K562 (cell line): ENCODE results near the gene ZNF410. TPM values are rescaled to one million over a fixed set of nuclear protein-coding genes. Genes with fewer than 3 reads are reported as not detected.

Experiments used
- ATF1 ChIP-seq, 2 experiments: fragments of 450-650 bp in 1 of 2; IDR thresholded peaks; 2 replicates each; pipeline ENCODE4 v1.6.1; 2016; ENCODE audit warnings: missing compliant biosample characterization in 1 of 2, missing genetic modification characterization in 1 of 2
- ATF7 ChIP-seq: fragments of 450-650 bp; IDR thresholded peaks from 2 replicates; pipeline ENCODE4 v1.7.1; 2014; ENCODE audit warnings: mild to moderate bottlenecking, moderate library complexity
- BRD9 ChIP-seq: fragments of 450-650 bp; IDR thresholded peaks from 2 replicates; pipeline ENCODE4 v1.6.1; 2018; ENCODE audit warnings: low read depth; ENCODE audit not compliant: partially characterized antibody
- CBX1 ChIP-seq: sonication (generic); IDR thresholded peaks from 2 replicates; pipeline ENCODE4 v1.6.1; 2016; ENCODE audit warnings: antibody characterized with exemption, low read depth, mild to moderate bottlenecking
- CREB1 ChIP-seq, 2 experiments: sonication (generic) in 1 of 2; formaldehyde crosslinking in 1 of 2; IDR thresholded peaks; 2 replicates each; pipeline versions ENCODE4 v1.6.1 to v1.8.0; 2012 to 2022; ENCODE audit warnings: inconsistent platforms in 1 of 2, mild to moderate bottlenecking in 1 of 2, missing genetic modification reagents in 1 of 2, moderate library complexity in 1 of 2
- ELF4 ChIP-seq: fragments of 450-650 bp; formaldehyde crosslinking; IDR thresholded peaks from 2 replicates; pipeline ENCODE4 v1.4.0; 2022; ENCODE audit warnings: missing genetic modification characterization
- FOXP1 ChIP-seq: sonication (generic); formaldehyde crosslinking; IDR thresholded peaks from 2 replicates; pipeline ENCODE4 v1.8.0; 2022; ENCODE audit warnings: mild to moderate bottlenecking, missing genetic modification reagents
- HDAC2 ChIP-seq: fragments of 450-650 bp; IDR thresholded peaks from 2 replicates; pipeline ENCODE4 v1.6.1; 2016; ENCODE audit warnings: mild to moderate bottlenecking
- MYC ChIP-seq, 2 experiments: fragments of 250-450 bp in 1 of 2; sonication (Bioruptor Pico) in 1 of 2; IDR thresholded peaks; 2 replicates each; pipeline versions ENCODE4 v1.5.1 to v1.6.1; 2012 to 2021; ENCODE audit warnings: low read depth in 2 of 2, borderline replicate concordance in 1 of 2, improper control_type of control experiment in 1 of 2, low read length in 1 of 2, mild to moderate bottlenecking in 1 of 2, moderate library complexity in 1 of 2
- SAFB ChIP-seq: fragments of 200-400 bp; formaldehyde crosslinking; IDR thresholded peaks from 2 replicates; pipeline ENCODE4 v1.6.1; 2017; ENCODE audit warnings: low read depth, low read length, borderline replicate concordance
- SMARCA4 ChIP-seq: fragments of 450-650 bp; IDR thresholded peaks from 2 replicates; pipeline ENCODE4 v1.6.1; 2016
- TAF1 ChIP-seq: IDR thresholded peaks from 2 replicates; pipeline ENCODE4 v1.6.1; 2011; ENCODE audit warnings: mild to moderate bottlenecking, low read length, moderate library complexity; ENCODE audit not compliant: insufficient read depth, control insufficient read depth, severe bottlenecking; ENCODE audit errors: extremely low read depth
- TBP ChIP-seq: optimal IDR thresholded peaks from 2 replicates; pipeline ENCODE3; 2011; ENCODE audit warnings: low read depth, low read length, improper control_type of control experiment
- TEAD1 ChIP-seq, 2 experiments: fragments of 450-650 bp in 1 of 2; sonication (generic) in 1 of 2; formaldehyde crosslinking; IDR thresholded peaks; 2 replicates each; pipeline versions ENCODE4 v1.4.0 to v1.8.0; 2020 to 2022; ENCODE audit warnings: mild to moderate bottlenecking in 2 of 2, missing genetic modification reagents in 1 of 2
- polyA plus RNA-seq, 8 experiments: library from polyadenylated mRNA; depleted of rRNA in 4 of 8; stranded (reverse) in 5 of 8; unstranded in 3 of 8; fragments of >200 nt; fragmentation: Nextera tagmentation in 2 of 8; fragmentation: Illumina TruSeq in 1 of 8; extraction: Ambion mirVana in 2 of 8; extraction: Trizol in 1 of 8; gene quantifications; 2 replicates each; pipeline versions ENCODE4 v1.2.1 to v1.2.3, GENCODE V29; 2011 to 2014; ENCODE audit warnings: inconsistent platforms in 1 of 8, missing spikeins in 1 of 8
- total RNA-seq, 7 experiments: library from RNA; depleted of rRNA in 6 of 7; stranded (reverse); fragments of >200 nt in 6 of 7; fragmentation: Illumina TruSeq in 2 of 7; extraction: Trizol in 2 of 7; gene quantifications; 2 replicates each; pipeline versions ENCODE4 v1.2.1 to v1.2.3, GENCODE V29; 2011 to 2021; ENCODE audit warnings: low replicate concordance in 1 of 7
- TF ChIP-seq, protein P1 (sequence below), 2 experiments: fragments of 450-650 bp in 1 of 2; sonication (generic) in 1 of 2; formaldehyde crosslinking in 1 of 2; IDR thresholded peaks; 2 replicates each; pipeline versions ENCODE4 v1.7.1 to v1.9.0; 2016 to 2022; ENCODE audit warnings: inconsistent platforms in 1 of 2, mild to moderate bottlenecking in 1 of 2, missing genetic modification reagents in 1 of 2
- TF ChIP-seq, protein P2 (sequence below): sonication (generic); formaldehyde crosslinking; IDR thresholded peaks from 2 replicates; pipeline ENCODE4 v1.8.1; 2022; ENCODE audit warnings: missing genetic modification reagents

ZNF410 gene
- total and polyA plus RNA-seq, 9 of the 15 experiments (the other 6 are each of a cell fraction or from before 2014, with no cell fraction given), result 20.5 to 64.8 (median 38.7) TPM

DNA sequence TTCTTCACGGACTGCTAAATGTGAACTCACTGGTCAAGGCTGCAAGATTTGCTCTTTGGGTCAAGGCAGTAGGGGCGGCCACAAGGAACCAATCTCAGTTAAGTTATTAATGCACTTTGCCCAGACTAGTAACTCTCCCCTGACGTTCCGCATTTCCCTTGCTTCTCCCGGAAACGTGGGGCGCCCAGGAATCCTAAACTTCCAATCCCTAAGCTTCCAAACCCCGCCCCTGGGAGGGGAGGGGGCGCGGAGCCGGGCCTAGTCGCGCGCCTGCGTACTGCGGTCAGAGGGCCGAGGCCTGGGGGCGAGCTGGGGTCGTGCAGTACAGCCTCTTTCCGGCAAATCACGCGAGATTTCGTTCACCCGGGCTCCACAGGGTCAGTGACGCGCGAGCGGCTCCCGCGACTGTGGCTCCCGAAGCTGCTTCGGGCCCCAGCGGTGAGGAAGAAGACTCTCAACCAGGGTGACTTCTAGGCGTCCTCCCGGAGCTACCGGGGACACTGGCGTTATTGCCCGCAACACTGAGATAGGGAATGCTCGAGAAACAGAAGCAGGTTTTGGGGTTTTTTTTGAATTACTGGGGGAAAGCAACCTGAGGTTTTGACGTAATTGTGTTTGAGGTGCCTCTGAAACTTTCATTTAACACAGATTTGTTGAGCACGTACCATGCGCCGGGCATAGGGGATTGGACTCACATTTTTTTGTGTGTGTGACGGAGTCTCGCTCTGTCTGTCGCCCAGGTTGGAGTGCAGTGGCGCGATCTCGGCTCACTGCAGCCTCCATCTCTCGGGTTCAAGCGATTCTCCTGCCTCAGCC lies 34.9 kb upstream of the ZNF410 start, which contains the start of gene PTGR2 (continued):
- TF ChIP-seq, protein P1, sequence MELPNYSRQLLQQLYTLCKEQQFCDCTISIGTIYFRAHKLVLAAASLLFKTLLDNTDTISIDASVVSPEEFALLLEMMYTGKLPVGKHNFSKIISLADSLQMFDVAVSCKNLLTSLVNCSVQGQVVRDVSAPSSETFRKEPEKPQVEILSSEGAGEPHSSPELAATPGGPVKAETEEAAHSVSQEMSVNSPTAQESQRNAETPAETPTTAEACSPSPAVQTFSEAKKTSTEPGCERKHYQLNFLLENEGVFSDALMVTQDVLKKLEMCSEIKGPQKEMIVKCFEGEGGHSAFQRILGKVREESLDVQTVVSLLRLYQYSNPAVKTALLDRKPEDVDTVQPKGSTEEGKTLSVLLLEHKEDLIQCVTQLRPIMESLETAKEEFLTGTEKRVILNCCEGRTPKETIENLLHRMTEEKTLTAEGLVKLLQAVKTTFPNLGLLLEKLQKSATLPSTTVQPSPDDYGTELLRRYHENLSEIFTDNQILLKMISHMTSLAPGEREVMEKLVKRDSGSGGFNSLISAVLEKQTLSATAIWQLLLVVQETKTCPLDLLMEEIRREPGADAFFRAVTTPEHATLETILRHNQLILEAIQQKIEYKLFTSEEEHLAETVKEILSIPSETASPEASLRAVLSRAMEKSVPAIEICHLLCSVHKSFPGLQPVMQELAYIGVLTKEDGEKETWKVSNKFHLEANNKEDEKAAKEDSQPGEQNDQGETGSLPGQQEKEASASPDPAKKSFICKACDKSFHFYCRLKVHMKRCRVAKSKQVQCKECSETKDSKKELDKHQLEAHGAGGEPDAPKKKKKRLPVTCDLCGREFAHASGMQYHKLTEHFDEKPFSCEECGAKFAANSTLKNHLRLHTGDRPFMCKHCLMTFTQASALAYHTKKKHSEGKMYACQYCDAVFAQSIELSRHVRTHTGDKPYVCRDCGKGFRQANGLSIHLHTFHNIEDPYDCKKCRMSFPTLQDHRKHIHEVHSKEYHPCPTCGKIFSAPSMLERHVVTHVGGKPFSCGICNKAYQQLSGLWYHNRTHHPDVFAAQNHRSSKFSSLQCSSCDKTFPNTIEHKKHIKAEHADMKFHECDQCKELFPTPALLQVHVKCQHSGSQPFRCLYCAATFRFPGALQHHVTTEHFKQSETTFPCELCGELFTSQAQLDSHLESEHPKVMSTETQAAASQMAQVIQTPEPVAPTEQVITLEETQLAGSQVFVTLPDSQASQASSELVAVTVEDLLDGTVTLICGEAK (IDR thresholded peaks at IDR 0.05), result no peak
- TF ChIP-seq, protein P1 (CRISPR knock-in tag; IDR thresholded peaks at IDR 0.05), result no peak
- TF ChIP-seq SAFB, result peak; percentile 78; the same call in 1 of the 2 replicates
- TF ChIP-seq SMARCA4, result 0 out of 2 replicates have a peak, but pooled peaks have one; percentile 14
- TF ChIP-seq MYC (IDR thresholded peaks at IDR 0.05; ENCODE audit: low read depth, low read length), result 0 out of 2 replicates have a peak, but pooled peaks have one; percentile 39
- no peak for TF ChIP-seq MYC (CRISPR knock-in tag; IDR thresholded peaks at IDR 0.05; ENCODE audit: borderline replicate concordance, low read depth)
- TF ChIP-seq, protein P2, sequence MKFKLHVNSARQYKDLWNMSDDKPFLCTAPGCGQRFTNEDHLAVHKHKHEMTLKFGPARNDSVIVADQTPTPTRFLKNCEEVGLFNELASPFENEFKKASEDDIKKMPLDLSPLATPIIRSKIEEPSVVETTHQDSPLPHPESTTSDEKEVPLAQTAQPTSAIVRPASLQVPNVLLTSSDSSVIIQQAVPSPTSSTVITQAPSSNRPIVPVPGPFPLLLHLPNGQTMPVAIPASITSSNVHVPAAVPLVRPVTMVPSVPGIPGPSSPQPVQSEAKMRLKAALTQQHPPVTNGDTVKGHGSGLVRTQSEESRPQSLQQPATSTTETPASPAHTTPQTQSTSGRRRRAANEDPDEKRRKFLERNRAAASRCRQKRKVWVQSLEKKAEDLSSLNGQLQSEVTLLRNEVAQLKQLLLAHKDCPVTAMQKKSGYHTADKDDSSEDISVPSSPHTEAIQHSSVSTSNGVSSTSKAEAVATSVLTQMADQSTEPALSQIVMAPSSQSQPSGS (CRISPR knock-in tag), result no peak
- no peak for TF ChIP-seq ELF4 (CRISPR knock-in tag)
- TF ChIP-seq BRD9, result no peak
- TF ChIP-seq TBP, result peak; percentile 68
- no peak for TF ChIP-seq HDAC2
- TF ChIP-seq TAF1, result peak; percentile 67
- TF ChIP-seq ATF7, result 0 out of 2 replicates have a peak, but pooled peaks have one; percentile 33
- peak; percentile 73; the same call in 1 of the 2 replicates for TF ChIP-seq CBX1
- TF ChIP-seq ATF1 (CRISPR knock-in tag; IDR thresholded peaks at IDR 0.05), result no peak
- TF ChIP-seq ATF1 (tag; IDR thresholded peaks at IDR 0.05), result peak; percentile 72
- peak; percentile 54; the same call in 1 of the 2 replicates for TF ChIP-seq CREB1 (IDR thresholded peaks at IDR 0.05)
- TF ChIP-seq CREB1 (CRISPR knock-in tag; IDR thresholded peaks at IDR 0.05), result no peak
- no peak for TF ChIP-seq FOXP1
- peak in 1 of 2 experiments; percentile 66; a peak in 1 of 4 replicates for TF ChIP-seq TEAD1 (CRISPR knock-in tag; IDR thresholded peaks at IDR 0.05)
